Measurements from ENCODE around the gene CCDC127. TPM values are rescaled to one million over a fixed set of nuclear protein-coding genes. Genes with fewer than 3 reads are reported as not detected.

The CCDC127 gene
- total and polyA plus RNA-seq, 2 donors (not counting 3 experiments of a cell fraction or from before 2014, with no cell fraction given), result 3.4 to 6.3 TPM

DNA sequence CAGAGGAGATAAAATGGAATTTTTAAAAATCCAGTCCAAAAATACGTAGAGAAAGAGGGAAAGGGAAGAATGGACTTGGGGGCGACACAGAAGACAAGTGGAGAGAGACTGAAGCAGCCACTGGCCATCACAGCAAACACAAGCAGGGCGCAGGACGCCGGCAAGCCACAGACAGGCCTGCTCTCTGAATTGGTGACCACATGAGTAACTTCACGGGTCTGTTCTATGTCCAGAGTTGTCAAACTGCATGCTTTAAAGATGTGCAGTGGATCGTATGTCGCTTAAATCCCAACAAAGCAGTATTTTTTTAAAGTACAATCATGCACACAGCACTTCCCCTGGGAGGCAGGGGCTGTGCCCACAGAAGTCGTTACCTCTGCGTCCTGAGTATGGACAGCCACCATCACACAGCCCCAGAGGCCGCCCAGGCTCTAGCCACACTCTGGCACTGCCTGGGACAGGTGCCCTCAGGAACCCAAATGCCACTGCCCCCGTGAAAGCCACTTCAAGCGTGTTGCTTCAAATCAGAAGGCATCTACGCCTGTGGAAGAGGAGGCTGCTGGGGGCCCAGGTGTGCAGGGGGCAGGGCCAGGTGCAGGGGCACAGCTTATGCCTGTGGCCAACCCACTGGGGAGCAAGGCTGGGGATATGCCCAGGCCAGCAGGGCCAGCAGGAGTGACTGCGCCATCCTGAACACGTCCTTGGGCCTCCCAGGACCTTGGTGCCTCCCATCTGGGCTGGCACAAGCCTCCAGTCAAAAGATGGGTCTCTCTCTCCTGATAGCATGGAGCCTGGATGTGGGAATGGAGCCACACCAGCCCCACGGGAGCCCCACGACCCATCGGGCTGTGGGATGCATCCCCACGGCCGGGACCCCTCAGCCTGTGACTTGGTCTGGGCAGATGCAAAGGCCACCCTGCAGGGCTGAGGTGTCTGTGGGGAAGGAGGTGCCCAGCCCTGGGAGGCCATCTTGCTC is 32.6 kb downstream of the CCDC127 start:
- Histone ChIP-seq H3K9me3 (replicated peaks; ENCODE audit: control insufficient read depth, insufficient read depth, low read length) (no peaks in the 10 kb centered on the region), H3K4me1 (ENCODE audit: control insufficient read depth, extremely low read depth, insufficient read depth, low read length) (no peaks in the 10 kb centered on the region), H3K36me3 (ENCODE audit: control insufficient read depth in 2 of 2, extremely low read depth in 1 of 2, insufficient read depth in 2 of 2, low read length in 2 of 2) (no peaks in the 10 kb centered on the region), H3K9me1 (replicated peaks; ENCODE audit: control insufficient read depth, extremely low read depth, insufficient read depth, low read length) (no peaks in the 10 kb centered on the region), H3K27me3 (ENCODE audit: control insufficient read depth in 2 of 2, insufficient read depth in 2 of 2, low read length in 2 of 2) (peaks cover 2% of the 10 kb centered on the region in 2 experiments), H3K4me3 (replicated peaks in 1 of 3; ENCODE audit: insufficient read depth in 1 of 3, low read depth in 1 of 3, low read length in 3 of 3) (no peak overlapping the region), H3K4me2 (ENCODE audit: insufficient read depth, low read length) (no peak overlapping the region), H3K27ac (ENCODE audit: insufficient read depth, low read depth, low read length) (no peak overlapping the region), H3K9ac (replicated peaks; ENCODE audit: extremely low read depth, insufficient read depth, low read length) (no peak overlapping the region), H3K79me2 (ENCODE audit: control insufficient read depth, insufficient read depth, low read length) (no peaks in the 10 kb centered on the region), H2AFZ (ENCODE audit: low read depth, low read length) (no peak overlapping the region), H4K20me1 (replicated peaks; ENCODE audit: control insufficient read depth, extremely low read depth, insufficient read depth, low read length) (no peaks in the 10 kb centered on the region)
- TF ChIP-seq POLR2AphosphoS5 (IDR thresholded peaks at IDR 0.05; ENCODE audit: insufficient read depth, low read depth, low read length) (no peak), EZH2 (IDR thresholded peaks at IDR 0.05; ENCODE audit: borderline replicate concordance, low read depth, low read length, severe bottlenecking) (no peak), CTCF (IDR thresholded peaks at IDR 0.05; ENCODE audit: extremely low read depth in 1 of 2, insufficient read depth in 1 of 2, low read depth in 1 of 2, low read length in 2 of 2) (no peak), FOS (IDR thresholded peaks at IDR 0.05; ENCODE audit: borderline replicate concordance, insufficient read depth, low read length) (no peak), MYC (IDR thresholded peaks at IDR 0.05; ENCODE audit: low read depth, low read length) (no peak), GATA2 (IDR thresholded peaks at IDR 0.05; ENCODE audit: insufficient read depth, insufficient read length, low read depth, low read length) (no peak), JUN (IDR thresholded peaks at IDR 0.05; ENCODE audit: borderline replicate concordance, insufficient read depth, insufficient read length, low read depth) (no peak), POLR2A (IDR thresholded peaks at IDR 0.05; ENCODE audit: low read depth, low read length) (no peak)
- TF ChIP-seq, protein P1, sequence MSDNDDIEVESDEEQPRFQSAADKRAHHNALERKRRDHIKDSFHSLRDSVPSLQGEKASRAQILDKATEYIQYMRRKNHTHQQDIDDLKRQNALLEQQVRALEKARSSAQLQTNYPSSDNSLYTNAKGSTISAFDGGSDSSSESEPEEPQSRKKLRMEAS (IDR thresholded peaks at IDR 0.05; ENCODE audit: insufficient read depth, insufficient read length), result no peak
- no TSS peak for BruUV-seq (replicated peaks)
- intact Hi-C loops (cut with micrococcal nuclease) (loop anchor here (5.0 kb wide), 1 partner anchor 137 kb away; the partner anchor contains the start of gene AHRR), dilution Hi-C loops (cut with MboI; ENCODE audit: extremely low pct_ligation_motif_present, low sequenced_read_pairs) (no loop called here)
- CTCF ChIA-PET, result interaction anchor here (0.9 kb wide), 1 partner anchor 159 kb away, joined by 3 read pairs; no protein-coding TSS in a partner anchor
- POLR2A ChIA-PET, result no interaction called here
- FAIRE-seq, result no peak
- DNase-seq (ENCODE audit: low read depth, low spot score), result no peak

All from endothelial cell of umbilical vein (primary cell).